Measurements from ENCODE around the gene SEMA4B. TPM values are rescaled to one million over a fixed set of nuclear protein-coding genes. Genes with fewer than 3 reads are reported as not detected.

Gene SEMA4B
- total and polyA plus RNA-seq, 10 of the 15 experiments (the other 5 are each of a cell fraction or from before 2014, with no cell fraction given): 0.87 to 26.0 (median 9.3) TPM

- Histone ChIP-seq H3K9ac (ENCODE audit: control insufficient read depth, insufficient read depth, low read length) (peak overlapping the region; percentile 68), H3K27ac (ENCODE audit: control insufficient read depth, insufficient read depth) (no peak overlapping the region), H3K9me3 (replicated peaks; ENCODE audit: control insufficient read depth, insufficient read depth, low read length) (no peaks in the 10 kb centered on the region), H3K27me3 (replicated peaks in 1 of 2; ENCODE audit: control insufficient read depth in 2 of 2, insufficient read depth in 2 of 2, low read length in 1 of 2) (no peaks in the 10 kb centered on the region), H3K36me3 (ENCODE audit: control insufficient read depth in 2 of 2, insufficient read depth in 2 of 2, low read length in 1 of 2) (no peaks in the 10 kb centered on the region; a peak in 1 of 4 replicates), H3K79me2 (ENCODE audit: control insufficient read depth, insufficient read depth, low read length) (no peaks in the 10 kb centered on the region; the same call in 1 of the 2 replicates), H2AFZ (ENCODE audit: control insufficient read depth, low read depth, low read length) (no peak overlapping the region; the same call in 1 of the 2 replicates), H3K4me3 (peak overlapping the region; percentile 95), H3K4me2 (ENCODE audit: control insufficient read depth, insufficient read depth) (peak overlapping the region; percentile 82), H3K4me1 (ENCODE audit: control insufficient read depth, insufficient read depth, low read length) (peaks cover 14% of the 10 kb centered on the region), H4K20me1 (ENCODE audit: control insufficient read depth, insufficient read depth) (no peaks in the 10 kb centered on the region; the same call in 1 of the 2 replicates)
- WGBS (ENCODE audit: insufficient coverage, insufficient replicate concordance, low lambda C conversion rate, missing lambda C conversion rate): 11% methylated on average over 14 of the region's 25 CpGs
- CTCF ChIA-PET: interaction anchor here (1.0 to 2.5 kb wide), 11 partner anchors 11 to 55 kb away, joined by 3 to 22 read pairs (median 5); partner anchors contain the start of genes CIB1 and GDPGP1
- DNase-seq (ENCODE audit: low read depth, low spot score): no peak
- POLR2A ChIA-PET: interaction anchor here (0.5 to 7.0 kb wide), 9 partner anchors 10 to 187 kb away, joined by 3 to 101 read pairs (median 5); partner anchors contain the start of genes CIB1 and GDPGP1
- in situ Hi-C loops (cut with MboI): no loop called here
- RAD21 ChIA-PET (ENCODE audit: unreplicated experiment): interaction anchor here (0.6 to 4.5 kb wide), 11 partner anchors 10 to 66 kb away, joined by 3 to 30 read pairs (median 5); partner anchors contain the start of genes CIB1 and GDPGP1
- TF ChIP-seq TBL1XR1 (IDR thresholded peaks at IDR 0.05; ENCODE audit: low read depth, low read length) (no peak), KAT2A (conservative IDR thresholded peaks at IDR 0.05; ENCODE audit: control insufficient read depth, low read depth, low read length) (no peak), ZBTB4 (CRISPR knock-in tag; IDR thresholded peaks at IDR 0.05) (no peak), NBN (IDR thresholded peaks at IDR 0.05) (no peak), TCF12 (IDR thresholded peaks at IDR 0.05; ENCODE audit: low read depth, low read length) (no peak), SMARCA5 (IDR thresholded peaks at IDR 0.05) (no peak), MTA2 (IDR thresholded peaks at IDR 0.05; ENCODE audit: low read depth) (no peak), POLR2AphosphoS5 (IDR thresholded peaks at IDR 0.05; ENCODE audit: low read length) (no peak), JUND (IDR thresholded peaks at IDR 0.05; ENCODE audit: low read depth, low read length) (no peak), FOXK2 (IDR thresholded peaks at IDR 0.05) (no peak), ATF2 (IDR thresholded peaks at IDR 0.05; ENCODE audit: low read length) (no peak), GABPA (IDR thresholded peaks at IDR 0.05; ENCODE audit: low read depth) (no peak)
- BruUV-seq (replicated peaks): no TSS peak
- SMC1A ChIA-PET (ENCODE audit: uncharacterized antibody, unreplicated experiment): interaction anchor here (1.3 to 4.7 kb wide), 12 partner anchors 11 to 60 kb away, joined by 3 to 45 read pairs (median 6); partner anchors contain the start of genes CIB1 and GDPGP1
- intact Hi-C loops (cut with micrococcal nuclease; ENCODE audit: unreplicated experiment): loop anchor here (5.0 kb wide), 1 partner anchor 40 kb away; no protein-coding TSS in a partner anchor
- no peak for FAIRE-seq
- ATAC-seq: peak; percentile 11
Observed at GRCh38 chr15:90201944-90202375, 830 bp downstream of the SEMA4B start.
